Esophagus squamous epithelium (tissue), 5 donors: ENCODE measurements around the gene LTBR. TPM values are rescaled to one million over a fixed set of nuclear protein-coding genes. Genes with fewer than 3 reads are reported as not detected.

Source experiments
- DNase-seq: peaks from one replicate; lab custom pipeline; 2025; lab: John Stamatoyannopoulos, UW
- H3K27ac ChIP-seq, 4 donors: fragments of 200-600 bp; sonication (generic); one replicate each; pipeline ENCODE4 v1.5.1; 2016 to 2019; ENCODE audit warnings: mild to moderate bottlenecking in 1 of 4
- H3K27me3 ChIP-seq, 4 donors: fragments of 200-600 bp; sonication (generic); 1 replicate in 3 of 4; 2 replicates in 1 of 4; pipeline versions ENCODE4 v1.5.1 to v1.6.0; 2017 to 2021; ENCODE audit warnings: antibody characterized with exemption in 1 of 4
- H3K36me3 ChIP-seq, 3 donors: fragments of 200-600 bp; sonication (generic); one replicate each; pipeline ENCODE4 v1.5.1; 2016 to 2019
- H3K4me1 ChIP-seq, 3 donors: fragments of 200-600 bp; sonication (generic); one replicate each; pipeline ENCODE4 v1.5.1; 2017 to 2019
- H3K4me3 ChIP-seq, 4 donors: fragments of 200-600 bp; sonication (generic); 1 replicate in 3 of 4; 2 replicates in 1 of 4; pipeline ENCODE4 v1.5.1; 2016 to 2019; ENCODE audit warnings: mild to moderate bottlenecking in 2 of 4, moderate library complexity in 1 of 4
- H3K9me3 ChIP-seq, 3 donors: fragments of 200-600 bp; sonication (generic); one replicate each; pipeline ENCODE4 v1.5.1; 2016 to 2019
- POLR2A ChIP-seq, 4 donors: fragments of 450-650 bp; IDR thresholded peaks; one replicate each; pipeline ENCODE4 v1.6.1; 2017; ENCODE audit warnings: antibody characterized with exemption in 4 of 4, mild to moderate bottlenecking in 4 of 4, moderate library complexity in 3 of 4
- WGBS, 2 donors: methylation state at CpG; one replicate each; pipeline ENCODE4 v1.1.5; 2018; 5-methylcytosine and 5-hydroxymethylcytosine counted together
- intact Hi-C: fragments of 100-400 bp; cut with DNase I; formaldehyde crosslinking; loops from one replicate; pipeline ENCODE4 v1.15.0; 2022
- total RNA-seq, 4 donors: library from RNA; depleted of rRNA; stranded (reverse); fragments of >200 nt; gene quantifications; one replicate each; pipeline ENCODE4 v1.1.0, GENCODE V29; 2016
- TF ChIP-seq, protein P1 (sequence below), 6 experiments: fragments of 450-650 bp in 4 of 6; fragments of 200-600 bp in 2 of 6; sonication (generic) in 2 of 6; IDR thresholded peaks; one replicate each; pipeline ENCODE4 v1.5.1; 2016 to 2019; ENCODE audit warnings: antibody characterized with exemption in 6 of 6, mild to moderate bottlenecking in 4 of 6, moderate library complexity in 4 of 6
- donor health status: DM: yes; HTN: yes; CAD: no.

Gene LTBR
- total RNA-seq, 4 donors from 2014 or later, result 98.2 to 171 (median 136) TPM

DNA sequence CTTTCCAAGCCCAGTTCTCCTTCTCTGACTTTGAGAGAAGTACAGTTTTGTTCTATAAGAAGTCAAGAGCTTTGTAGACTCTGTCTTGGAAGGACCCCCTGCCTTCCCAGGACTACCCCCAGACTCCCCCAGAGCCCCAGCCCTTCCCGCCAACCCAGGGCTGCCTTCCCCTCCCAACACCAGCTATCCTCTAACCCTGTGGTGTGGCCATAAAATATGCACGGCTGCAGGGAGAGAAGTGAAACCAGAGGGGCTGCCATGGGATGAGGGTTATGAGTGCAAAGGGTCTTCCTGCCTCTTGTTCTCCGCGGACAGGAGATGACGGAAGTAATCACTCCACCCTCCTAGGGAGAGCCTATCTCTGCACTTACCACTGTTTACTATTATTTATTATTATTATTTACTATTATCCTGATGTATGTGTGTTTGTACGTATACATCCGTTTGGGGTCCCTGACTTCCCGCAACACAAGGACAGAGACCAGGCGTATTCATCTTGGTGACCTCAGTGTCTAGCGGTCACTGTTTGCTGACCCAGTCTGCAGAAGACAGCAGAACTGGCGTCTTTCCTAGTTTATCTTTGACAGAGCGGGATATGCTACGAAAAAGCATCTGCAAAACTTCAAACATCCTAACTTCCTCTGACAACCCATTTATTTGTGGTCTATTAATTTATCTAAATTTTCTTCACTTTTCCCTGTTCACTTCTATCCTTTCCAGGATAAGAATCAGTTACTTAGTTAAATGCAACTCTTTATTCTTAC, 5.1 kb upstream of the LTBR start:
- peaks cover 54 to 89% (median 66%) of the 10 kb centered on the region in 3 donors for H3K4me1 ChIP-seq
- H3K9me3 ChIP-seq, result no peaks in the 10 kb centered on the region
- no peak for DNase-seq
- no peak for TF ChIP-seq POLR2A (IDR thresholded peaks at IDR 0.05)
- intact Hi-C loops, result loop anchor here (5.0 kb wide), 1 partner anchor 42 kb away; no protein-coding TSS in a partner anchor
- WGBS, 2 donors, result 71 to 85% methylated on average over 11 to 12 of the region's 13 CpGs
- no peaks in the 10 kb centered on the region for H3K27me3 ChIP-seq
- H3K27ac ChIP-seq, result peak overlapping the region; percentile 91 to 95 (median 93)
- no peaks in the 10 kb centered on the region for H3K36me3 ChIP-seq
- no peak overlapping the region for H3K4me3 ChIP-seq

DNA sequence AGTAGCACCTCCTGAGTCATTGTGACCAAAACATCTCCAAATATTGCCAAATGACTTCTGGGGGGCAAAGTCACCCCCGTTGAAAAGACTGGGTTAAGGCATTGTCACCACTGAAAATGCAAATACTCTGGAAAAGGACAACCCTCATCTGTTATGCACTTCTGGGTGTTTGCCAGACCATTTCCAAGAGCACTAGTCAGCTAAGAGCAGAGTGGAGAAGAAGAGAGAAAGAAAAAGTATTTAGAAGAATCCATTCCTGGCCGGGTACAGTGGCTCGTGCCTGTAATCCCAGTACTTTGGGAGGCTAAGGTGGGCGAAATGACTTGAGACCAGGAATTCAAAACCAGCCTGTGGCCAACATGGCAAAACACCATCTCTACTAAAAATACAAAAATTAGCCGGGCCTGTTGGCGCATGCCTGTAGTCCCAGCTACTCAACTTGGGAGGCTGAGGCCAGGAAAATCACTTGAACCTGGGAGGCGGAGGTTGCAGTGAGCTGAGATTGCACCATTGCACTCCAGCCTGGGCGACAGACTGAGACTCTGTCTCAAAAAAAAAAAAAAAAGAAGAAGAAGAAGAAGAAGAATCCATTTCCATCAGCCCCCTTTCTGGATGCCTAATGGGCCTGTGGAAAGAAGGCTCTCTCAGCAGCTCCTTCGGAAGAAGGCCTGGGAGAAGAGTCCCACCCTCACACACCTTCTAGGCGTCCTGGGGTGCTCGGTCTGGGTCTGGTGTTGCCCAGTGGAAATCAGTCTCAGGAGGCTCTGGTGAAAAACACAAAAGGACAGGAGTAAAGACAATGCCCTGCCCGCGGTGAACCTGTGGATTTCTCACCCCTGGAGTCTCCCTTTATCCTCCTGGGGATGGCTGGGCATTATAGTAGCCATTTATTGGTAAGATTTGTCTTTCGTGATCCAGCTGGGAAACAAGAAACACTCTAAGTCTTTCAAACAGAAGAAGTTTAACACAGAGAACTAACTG, 3.5 kb upstream of the LTBR start:
- no peak for DNase-seq
- TF ChIP-seq POLR2A (IDR thresholded peaks at IDR 0.05), result no peak
- TF ChIP-seq, protein P1, sequence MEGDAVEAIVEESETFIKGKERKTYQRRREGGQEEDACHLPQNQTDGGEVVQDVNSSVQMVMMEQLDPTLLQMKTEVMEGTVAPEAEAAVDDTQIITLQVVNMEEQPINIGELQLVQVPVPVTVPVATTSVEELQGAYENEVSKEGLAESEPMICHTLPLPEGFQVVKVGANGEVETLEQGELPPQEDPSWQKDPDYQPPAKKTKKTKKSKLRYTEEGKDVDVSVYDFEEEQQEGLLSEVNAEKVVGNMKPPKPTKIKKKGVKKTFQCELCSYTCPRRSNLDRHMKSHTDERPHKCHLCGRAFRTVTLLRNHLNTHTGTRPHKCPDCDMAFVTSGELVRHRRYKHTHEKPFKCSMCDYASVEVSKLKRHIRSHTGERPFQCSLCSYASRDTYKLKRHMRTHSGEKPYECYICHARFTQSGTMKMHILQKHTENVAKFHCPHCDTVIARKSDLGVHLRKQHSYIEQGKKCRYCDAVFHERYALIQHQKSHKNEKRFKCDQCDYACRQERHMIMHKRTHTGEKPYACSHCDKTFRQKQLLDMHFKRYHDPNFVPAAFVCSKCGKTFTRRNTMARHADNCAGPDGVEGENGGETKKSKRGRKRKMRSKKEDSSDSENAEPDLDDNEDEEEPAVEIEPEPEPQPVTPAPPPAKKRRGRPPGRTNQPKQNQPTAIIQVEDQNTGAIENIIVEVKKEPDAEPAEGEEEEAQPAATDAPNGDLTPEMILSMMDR (IDR thresholded peaks at IDR 0.05), result no peak
- H3K9me3 ChIP-seq, result no peaks in the 10 kb centered on the region
- 50 to 58% methylated on average over 13 to 14 of the region's 14 CpGs for WGBS, 2 donors
- peaks cover 61 to 87% (median 71%) of the 10 kb centered on the region in 3 donors for H3K4me1 ChIP-seq
- no peaks in the 10 kb centered on the region for H3K36me3 ChIP-seq
- no peaks in the 10 kb centered on the region for H3K27me3 ChIP-seq
- H3K4me3 ChIP-seq, result no peak overlapping the region
- intact Hi-C loops, result no loop called here
- H3K27ac ChIP-seq, result peak overlapping the region; percentile 31 to 63 (median 48)

DNA sequence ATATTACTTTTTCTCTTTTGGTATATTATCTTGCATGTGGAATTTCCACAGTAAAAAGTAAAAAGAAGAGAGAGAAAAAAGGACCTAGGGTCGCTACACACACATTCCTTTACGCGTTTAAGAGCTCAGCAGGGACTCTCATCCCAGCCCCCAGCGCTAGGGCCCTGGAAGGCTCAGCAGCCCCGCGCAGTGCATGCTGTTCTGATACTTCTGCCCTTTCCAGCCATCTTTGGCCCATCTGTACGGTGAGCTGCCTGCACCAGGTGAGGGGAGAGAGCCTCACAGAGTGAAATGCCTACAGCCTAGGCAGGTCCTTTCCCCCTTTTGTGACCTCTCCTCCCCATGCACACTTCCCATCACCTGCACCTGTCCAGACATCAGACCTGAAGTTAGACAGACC, 1.6 kb upstream of the LTBR start:
- no peaks in the 10 kb centered on the region for H3K27me3 ChIP-seq
- peaks cover 52 to 87% (median 69%) of the 10 kb centered on the region in 3 donors for H3K4me1 ChIP-seq
- H3K4me3 ChIP-seq, result no peak overlapping the region
- 85 to 89% methylated on average over 6 to 7 of the region's 7 CpGs for WGBS, 2 donors
- H3K36me3 ChIP-seq, result peaks cover 3 to 17% (median 4%) of the 10 kb centered on the region in 3 donors
- H3K9me3 ChIP-seq, result no peaks in the 10 kb centered on the region
- DNase-seq, result no peak
- TF ChIP-seq POLR2A (IDR thresholded peaks at IDR 0.05), result no peak
- TF ChIP-seq, protein P1 (IDR thresholded peaks at IDR 0.05), result no peak
- intact Hi-C loops, result no loop called here
- H3K27ac ChIP-seq, result peak overlapping the region in 3 of 4 donors; percentile 94 to 98 (median 97)

DNA sequence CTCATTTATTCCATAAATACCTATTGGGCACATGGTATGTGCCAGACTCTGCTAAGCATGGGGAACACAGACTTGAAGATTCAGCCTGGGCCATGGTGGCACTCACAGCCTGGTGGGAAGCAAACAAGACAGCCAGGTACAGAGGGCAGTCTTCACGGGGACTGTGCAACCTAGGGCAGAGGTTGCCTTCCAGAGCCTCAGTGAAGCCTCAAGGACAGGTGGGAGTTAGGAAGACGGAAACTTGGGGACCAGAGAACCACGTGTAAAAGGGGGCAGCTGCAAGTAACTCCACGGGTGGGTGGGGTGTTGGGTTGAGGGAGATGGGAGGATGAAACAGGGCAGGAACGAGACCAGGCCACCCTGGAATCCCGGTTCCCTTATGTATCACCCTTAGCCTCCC, 980 bp upstream of the LTBR start:
- TF ChIP-seq, protein P1 (IDR thresholded peaks at IDR 0.05), result no peak
- no peak for TF ChIP-seq POLR2A (IDR thresholded peaks at IDR 0.05)
- H3K27me3 ChIP-seq, result no peaks in the 10 kb centered on the region
- H3K36me3 ChIP-seq, result peaks cover 6 to 22% (median 7%) of the 10 kb centered on the region in 3 donors
- 71 to 76% methylated on average over 6 of the region's 6 CpGs for WGBS, 2 donors
- intact Hi-C loops, result no loop called here
- peak overlapping the region in 3 of 4 donors; percentile 66 to 97 (median 90) for H3K4me3 ChIP-seq
- no peak for DNase-seq
- no peaks in the 10 kb centered on the region for H3K9me3 ChIP-seq
- H3K4me1 ChIP-seq, result peaks cover 56 to 87% (median 69%) of the 10 kb centered on the region in 3 donors
- H3K27ac ChIP-seq, result peak overlapping the region; percentile 94 to 99 (median 98)
